Kidney (tissue), 14 donors: ENCODE data around the gene ALX3. TPM values are rescaled to one million over a fixed set of nuclear protein-coding genes. Genes with fewer than 3 reads are reported as not detected.

Source experiments
- DNase-seq, 5 donors: peaks; one replicate each; pipeline ENCODE4 v3.0.0-alpha.2; 2013 to 2020
- FAIRE-seq: peaks from 2 replicates; lab custom pipeline; 2012; peaks lifted over from hg19 to GRCh38; lab: Jason Lieb, UNC
- H3K27ac ChIP-seq, 2 donors: one replicate each; pipeline ENCODE4 v1.7.0; 2013; ENCODE audit warnings: low read depth in 2 of 2, low read length in 2 of 2, inconsistent platforms in 1 of 2
- H3K27me3 ChIP-seq: one replicate; pipeline ENCODE4 v1.7.1; 2013; ENCODE audit warnings: low read length, inconsistent platforms; ENCODE audit not compliant: control insufficient read depth, insufficient read depth
- H3K36me3 ChIP-seq, 3 donors: one replicate each; pipeline versions ENCODE4 v1.7.0 to v1.7.1; 2013; ENCODE audit warnings: low read length in 3 of 3, control low read depth in 1 of 3, inconsistent platforms in 1 of 3; ENCODE audit not compliant: insufficient read depth in 3 of 3, control insufficient read depth in 2 of 3
- H3K4me1 ChIP-seq, 3 donors: one replicate each; pipeline versions ENCODE4 v1.7.0 to v1.7.1; 2013; ENCODE audit warnings: low read length in 3 of 3, inconsistent platforms in 1 of 3, low read depth in 1 of 3; ENCODE audit not compliant: control insufficient read depth in 2 of 3, insufficient read depth in 2 of 3
- H3K4me3 ChIP-seq, 3 donors: one replicate each; pipeline versions ENCODE4 v1.7.0 to v1.8.1; 2013; ENCODE audit warnings: low read length in 3 of 3, control low read depth in 1 of 3, inconsistent platforms in 1 of 3
- H3K9ac ChIP-seq, 3 donors: one replicate each; pipeline versions ENCODE4 v1.7.0 to v1.7.1; 2013; ENCODE audit warnings: low read length in 3 of 3, control low read depth in 1 of 3, inconsistent platforms in 1 of 3
- H3K9me3 ChIP-seq, 3 donors: one replicate each; pipeline versions ENCODE4 v1.7.0 to v1.7.1; 2013; ENCODE audit warnings: low read length in 3 of 3, control low read depth in 1 of 3, inconsistent platforms in 1 of 3; ENCODE audit not compliant: control insufficient read depth in 2 of 3, insufficient read depth in 1 of 3
- intact Hi-C: fragments of 100-400 bp; cut with DNase I; formaldehyde crosslinking; loops from one replicate; pipeline ENCODE4 v1.11.1; 2022
- polyA plus RNA-seq: library from polyadenylated mRNA; stranded (reverse); fragments of 350-450 nt; fragmentation: Illumina TruSeq; extraction: RNeasy Lipid Tissue Mini Kit (QIAGEN cat#74804); gene quantifications from one replicate; pipeline ENCODE4 v1.2.3, GENCODE V29; 2014; ENCODE audit warnings: low read depth, low replicate concordance; ENCODE audit not compliant: insufficient read depth
- total RNA-seq: library from RNA; stranded (reverse); fragmentation: NEBNext Ultra II Directional; extraction: Animal tissue kit (Norgen Biotek cat#: 25700); gene quantifications from one replicate; pipeline ENCODE4 v1.2.1, GENCODE V29; 2021
- TF ChIP-seq, protein P1 (sequence below): IDR thresholded peaks from 3 replicates; pipeline ENCODE4 v1.5.1; 2012; ENCODE audit warnings: mild to moderate bottlenecking, moderate library complexity, borderline replicate concordance; ENCODE audit not compliant: insufficient read depth; ENCODE audit errors: extremely low read depth
- donor health status: control.
- donor health status: control.
- donor health status: control.
- donor health status: control.
- donor health status: control.
- donor health status: DM: yes; HTN: yes; CAD: no.
- donor health status: Normal renal cell carcinoma (clear cell type).

Gene ALX3
- total and polyA plus RNA-seq, 2 donors from 2014 or later, result not detected

DNA sequence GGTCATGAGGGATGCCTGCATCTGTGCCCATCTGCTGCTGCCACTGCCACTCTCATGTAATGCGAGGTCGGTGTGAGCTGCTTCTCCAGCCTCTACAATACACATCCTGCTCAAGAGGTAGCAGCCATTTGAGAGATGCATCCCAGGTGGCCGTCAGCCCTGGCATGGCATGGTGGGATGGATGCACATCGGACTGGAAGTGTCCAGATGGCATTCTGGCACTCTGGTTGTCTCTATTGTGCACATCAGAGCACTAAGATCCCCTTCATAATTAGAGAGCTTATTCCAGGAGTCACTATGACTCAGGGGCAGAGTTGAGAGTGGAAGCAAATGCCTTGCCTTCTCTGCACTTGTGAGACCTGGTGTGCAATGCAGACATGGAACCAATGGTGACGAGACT lies 32.2 kb downstream of the ALX3 start:
- FAIRE-seq, result no peak
- TF ChIP-seq, protein P1, sequence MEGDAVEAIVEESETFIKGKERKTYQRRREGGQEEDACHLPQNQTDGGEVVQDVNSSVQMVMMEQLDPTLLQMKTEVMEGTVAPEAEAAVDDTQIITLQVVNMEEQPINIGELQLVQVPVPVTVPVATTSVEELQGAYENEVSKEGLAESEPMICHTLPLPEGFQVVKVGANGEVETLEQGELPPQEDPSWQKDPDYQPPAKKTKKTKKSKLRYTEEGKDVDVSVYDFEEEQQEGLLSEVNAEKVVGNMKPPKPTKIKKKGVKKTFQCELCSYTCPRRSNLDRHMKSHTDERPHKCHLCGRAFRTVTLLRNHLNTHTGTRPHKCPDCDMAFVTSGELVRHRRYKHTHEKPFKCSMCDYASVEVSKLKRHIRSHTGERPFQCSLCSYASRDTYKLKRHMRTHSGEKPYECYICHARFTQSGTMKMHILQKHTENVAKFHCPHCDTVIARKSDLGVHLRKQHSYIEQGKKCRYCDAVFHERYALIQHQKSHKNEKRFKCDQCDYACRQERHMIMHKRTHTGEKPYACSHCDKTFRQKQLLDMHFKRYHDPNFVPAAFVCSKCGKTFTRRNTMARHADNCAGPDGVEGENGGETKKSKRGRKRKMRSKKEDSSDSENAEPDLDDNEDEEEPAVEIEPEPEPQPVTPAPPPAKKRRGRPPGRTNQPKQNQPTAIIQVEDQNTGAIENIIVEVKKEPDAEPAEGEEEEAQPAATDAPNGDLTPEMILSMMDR, result no peak
- Histone ChIP-seq H3K4me1 (peaks cover 0 to 6% (median 6%) of the 10 kb centered on the region in 3 donors), H3K36me3 (peaks cover 18 to 49% (median 44%) of the 10 kb centered on the region in 3 donors), H3K4me3 (no peak overlapping the region), H3K9ac (no peak overlapping the region), H3K9me3 (no peaks in the 10 kb centered on the region), H3K27ac (no peak overlapping the region), H3K27me3 (no peaks in the 10 kb centered on the region)
- intact Hi-C loops, result no loop called here
- DNase-seq, result no peak

DNA sequence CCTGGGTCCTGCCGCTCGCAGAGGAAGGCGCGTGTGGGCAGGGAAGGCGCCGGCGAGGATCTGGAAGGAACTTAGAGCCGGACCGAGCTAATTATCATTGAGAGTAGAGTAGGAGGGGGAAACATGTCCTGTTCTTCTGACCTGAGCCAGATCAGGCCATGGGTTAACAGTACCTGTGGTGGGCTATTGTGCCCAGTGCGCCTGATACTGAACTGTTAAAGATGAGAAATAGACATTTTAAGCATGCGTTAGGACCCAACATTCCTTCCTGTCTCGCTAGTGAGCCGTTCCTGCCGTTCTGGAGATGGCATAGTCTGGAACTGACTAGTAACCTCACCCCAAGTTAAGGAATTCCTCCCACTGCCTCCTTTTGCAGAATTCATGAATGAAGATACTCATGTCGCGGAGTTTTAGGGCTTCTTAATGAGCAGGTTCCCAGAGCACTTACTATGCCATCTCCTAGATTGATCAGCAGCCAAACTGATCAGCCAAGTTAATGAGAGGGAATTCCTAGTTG lies 35.2 kb downstream of the ALX3 start:
- H3K4me1 ChIP-seq, result peaks cover 0 to 6% (median 6%) of the 10 kb centered on the region in 3 donors
- H3K9ac ChIP-seq, result peak overlapping the region; percentile 34 to 81 (median 40)
- TF ChIP-seq, protein P1, result no peak
- intact Hi-C loops, result no loop called here
- peak in 2 of 5 donors; percentile 40 to 44 for DNase-seq
- no peaks in the 10 kb centered on the region for H3K9me3 ChIP-seq
- peaks cover 9 to 23% (median 18%) of the 10 kb centered on the region in 3 donors for H3K36me3 ChIP-seq
- no peak for FAIRE-seq
- no peaks in the 10 kb centered on the region for H3K27me3 ChIP-seq
- H3K27ac ChIP-seq, result peak overlapping the region in 1 of 2 donors; percentile 78
- peak overlapping the region; percentile 61 to 88 (median 68) for H3K4me3 ChIP-seq

GRCh38 chr1:110034451-110035235 lies 35.8 kb downstream of the ALX3 start, which contains the start of gene STRIP1:
Gene STRIP1 (plus strand): TSS chr1:110034624. CDS start chr1:110034638, 14 bp downstream.
- H3K36me3 ChIP-seq, result peaks cover 8 to 17% (median 16%) of the 10 kb centered on the region in 3 donors
- intact Hi-C loops, result no loop called here
- H3K27me3 ChIP-seq, result no peaks in the 10 kb centered on the region
- H3K27ac ChIP-seq, result peak within 1 kb of the TSS; percentile 78 to 81
- no peaks in the 10 kb centered on the region for H3K9me3 ChIP-seq
- peaks cover 0 to 6% (median 6%) of the 10 kb centered on the region in 3 donors for H3K4me1 ChIP-seq
- TF ChIP-seq, protein P1, result no peak
- H3K9ac ChIP-seq, result peak within 1 kb of the TSS; percentile 34 to 81 (median 56)
- H3K4me3 ChIP-seq, result peak within 1 kb of the TSS; percentile 61 to 88 (median 74)
- FAIRE-seq, result peak; percentile 74
- peak; percentile 95 to 98 (median 97) for DNase-seq
